Measurements from ENCODE around the gene CD160. TPM values are rescaled to one million over a fixed set of nuclear protein-coding genes. Genes with fewer than 3 reads are reported as not detected.

Gene CD160
- total RNA-seq, 1 experiment from 2014 or later = not detected

- Histone ChIP-seq H3K23me2 (ENCODE audit: insufficient read length, low read depth, low read length, poor library complexity, severe bottlenecking) (no peaks in the 10 kb centered on the region), H3K9ac (ENCODE audit: extremely low read depth, insufficient read length, low read length) (no peak overlapping the region), H3K27me3 (ENCODE audit: insufficient read depth, low read length) (no peaks in the 10 kb centered on the region), H2BK12ac (ENCODE audit: insufficient read length, low read depth, low read length) (no peak overlapping the region), H3K14ac (ENCODE audit: insufficient read depth, low read length) (no peak overlapping the region), H2BK5ac (ENCODE audit: insufficient read length, low read length) (no peak overlapping the region), H3K56ac (ENCODE audit: insufficient read length, low read depth, low read length) (no peak overlapping the region), H2BK20ac (ENCODE audit: low read depth, low read length, poor library complexity, severe bottlenecking) (no peak overlapping the region), H3K23ac (ENCODE audit: insufficient read length, low read depth, low read length) (no peak overlapping the region), H2AK5ac (ENCODE audit: insufficient read length, low read length) (no peak overlapping the region), H4K20me1 (ENCODE audit: control insufficient read depth, insufficient read depth, insufficient read length) (no peaks in the 10 kb centered on the region), H3K27ac (ENCODE audit: insufficient read length, low read depth, low read length) (no peak overlapping the region), H3K4me2 (ENCODE audit: insufficient read depth, insufficient read length, low read length) (no peak overlapping the region), H2BK120ac (ENCODE audit: low read depth, low read length, poor library complexity, severe bottlenecking) (no peak overlapping the region), H3K18ac (ENCODE audit: insufficient read length, low read depth, low read length) (no peak overlapping the region), H3K79me1 (ENCODE audit: insufficient read depth, low read depth, low read length, poor library complexity, severe bottlenecking) (no peaks in the 10 kb centered on the region), H2BK15ac (ENCODE audit: low read depth, low read length) (no peak overlapping the region), H2AFZ (ENCODE audit: low read length) (no peak overlapping the region), H4K91ac (ENCODE audit: insufficient read length, low read depth, low read length) (no peak overlapping the region), H3K9me3 (ENCODE audit: control insufficient read depth, low read depth, low read length) (no peaks in the 10 kb centered on the region), H4K5ac (ENCODE audit: insufficient read length, low read depth, low read length) (no peak overlapping the region), H3K4me1 (ENCODE audit: insufficient read depth, low read length) (no peaks in the 10 kb centered on the region), H3K79me2 (ENCODE audit: insufficient read depth, low read length) (no peaks in the 10 kb centered on the region), H4K8ac (replicated peaks; ENCODE audit: insufficient read length, low read depth, low read length) (no peak overlapping the region), H3K4ac (ENCODE audit: low read depth, low read length) (no peak overlapping the region), H3T11ph (ENCODE audit: low read length) (no peak overlapping the region)
- Mint-ChIP-seq H3K27me3 (ENCODE audit: low read depth) (peaks cover 9% of the 10 kb centered on the region), H3K4me1 (peaks cover 0 to 9% of the 10 kb centered on the region in 2 experiments; a peak in 2 of 4 replicates), H3K9me3 (no peaks in the 10 kb centered on the region), H3K4me3 (no peak overlapping the region), H3K36me3 (ENCODE audit: insufficient read depth in 1 of 3, low read depth in 3 of 3) (no peaks in the 10 kb centered on the region), H3K27ac (no peak overlapping the region)
- no peak for DNase-seq
- TF ChIP-seq, protein P1, sequence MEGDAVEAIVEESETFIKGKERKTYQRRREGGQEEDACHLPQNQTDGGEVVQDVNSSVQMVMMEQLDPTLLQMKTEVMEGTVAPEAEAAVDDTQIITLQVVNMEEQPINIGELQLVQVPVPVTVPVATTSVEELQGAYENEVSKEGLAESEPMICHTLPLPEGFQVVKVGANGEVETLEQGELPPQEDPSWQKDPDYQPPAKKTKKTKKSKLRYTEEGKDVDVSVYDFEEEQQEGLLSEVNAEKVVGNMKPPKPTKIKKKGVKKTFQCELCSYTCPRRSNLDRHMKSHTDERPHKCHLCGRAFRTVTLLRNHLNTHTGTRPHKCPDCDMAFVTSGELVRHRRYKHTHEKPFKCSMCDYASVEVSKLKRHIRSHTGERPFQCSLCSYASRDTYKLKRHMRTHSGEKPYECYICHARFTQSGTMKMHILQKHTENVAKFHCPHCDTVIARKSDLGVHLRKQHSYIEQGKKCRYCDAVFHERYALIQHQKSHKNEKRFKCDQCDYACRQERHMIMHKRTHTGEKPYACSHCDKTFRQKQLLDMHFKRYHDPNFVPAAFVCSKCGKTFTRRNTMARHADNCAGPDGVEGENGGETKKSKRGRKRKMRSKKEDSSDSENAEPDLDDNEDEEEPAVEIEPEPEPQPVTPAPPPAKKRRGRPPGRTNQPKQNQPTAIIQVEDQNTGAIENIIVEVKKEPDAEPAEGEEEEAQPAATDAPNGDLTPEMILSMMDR (conservative IDR thresholded peaks at IDR 0.05) = no peak
- WGBS (ENCODE audit: extremely low coverage, insufficient read length, low lambda C conversion rate) = no CpG with 5 or more reads among the region's 6 CpGs
Measured at GRCh38 chr1:145714524-145715111, 4.7 kb upstream of the CD160 start.
